Measurements from ENCODE around the gene POU2AF3. TPM values are rescaled to one million over a fixed set of nuclear protein-coding genes. Genes with fewer than 3 reads are reported as not detected.

POU2AF3 gene
- total RNA-seq, 1 experiment from 2014 or later: not detected

DNA sequence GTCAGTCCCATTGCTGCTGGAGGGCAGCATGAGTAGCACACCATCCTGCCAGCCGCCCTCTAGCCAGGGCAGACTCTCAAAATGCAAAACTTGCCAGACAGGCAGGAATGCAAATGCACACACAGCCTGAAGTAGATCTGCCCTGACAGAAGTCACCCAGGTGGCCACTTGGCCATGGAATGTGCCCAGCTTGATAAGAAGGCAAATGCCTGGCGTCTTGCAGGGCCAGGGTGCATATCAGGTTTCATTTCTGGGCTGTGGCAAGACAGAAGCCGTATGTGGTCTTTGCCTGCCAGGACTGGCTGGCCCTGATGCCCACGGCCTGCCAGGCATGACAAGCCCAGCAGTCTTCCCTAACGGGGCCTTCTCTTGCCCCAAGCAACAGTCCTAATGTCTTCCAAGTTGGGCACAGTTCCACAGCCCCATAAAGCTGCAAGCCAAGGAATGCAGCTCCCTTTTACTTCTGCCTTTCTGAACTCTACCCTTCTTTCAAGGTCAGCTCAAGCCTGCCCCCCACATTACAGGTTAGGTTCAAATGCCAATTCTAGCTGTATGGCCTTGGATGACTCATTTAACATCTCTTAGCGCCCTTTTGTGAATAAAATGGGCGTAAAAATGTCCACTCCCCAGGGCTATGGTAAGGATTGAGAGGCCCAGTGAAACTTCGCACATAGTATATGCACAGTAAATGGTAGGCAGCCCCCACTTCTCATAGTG, 29.7 kb downstream of the POU2AF3 start:
- peak; percentile 82 for DNase-seq (ENCODE audit: low read depth)

DNA sequence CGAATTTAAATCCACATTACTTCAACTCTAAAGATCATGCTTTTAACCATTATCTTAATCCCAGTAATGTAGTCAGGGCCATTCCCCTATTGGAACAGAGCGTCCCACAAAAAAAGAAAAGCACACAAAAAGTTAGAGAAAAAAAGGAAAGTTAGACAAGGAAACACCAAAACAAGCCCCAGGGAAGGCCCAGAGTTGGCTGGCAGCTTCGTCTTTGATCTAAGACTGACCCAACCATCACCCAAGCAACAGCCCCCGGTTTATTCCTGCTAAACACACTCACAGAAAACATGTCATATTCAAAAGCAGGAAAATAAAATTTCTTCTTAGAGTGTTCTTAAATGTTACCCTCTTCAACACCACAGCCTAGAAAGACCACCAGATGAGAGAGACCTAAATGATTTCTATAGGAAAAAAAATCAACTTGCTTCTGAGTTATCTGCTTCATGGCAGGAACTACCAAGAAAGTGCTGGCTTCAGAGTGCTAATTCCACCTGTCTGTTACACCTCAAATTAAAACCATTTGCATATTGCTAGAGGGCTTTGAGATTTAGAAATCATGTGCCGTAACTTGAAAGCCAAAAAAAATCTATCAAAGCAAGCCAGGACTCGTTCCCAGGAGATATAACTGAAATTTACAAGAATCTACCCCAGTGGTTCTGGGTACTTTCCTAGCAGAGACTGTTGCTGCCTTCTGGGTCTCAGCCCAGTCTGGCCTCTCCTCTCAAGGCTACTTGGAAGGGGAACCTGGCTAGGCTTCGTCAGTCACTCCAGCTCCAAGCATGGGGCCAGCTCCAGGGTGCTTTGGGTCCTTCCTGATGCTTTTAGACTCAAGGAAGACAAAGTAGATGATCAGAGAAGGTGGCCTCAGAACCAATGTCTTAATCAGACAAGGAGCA, 31.2 kb downstream of the POU2AF3 start:
- no peak for DNase-seq (ENCODE audit: low read depth)

DNA sequence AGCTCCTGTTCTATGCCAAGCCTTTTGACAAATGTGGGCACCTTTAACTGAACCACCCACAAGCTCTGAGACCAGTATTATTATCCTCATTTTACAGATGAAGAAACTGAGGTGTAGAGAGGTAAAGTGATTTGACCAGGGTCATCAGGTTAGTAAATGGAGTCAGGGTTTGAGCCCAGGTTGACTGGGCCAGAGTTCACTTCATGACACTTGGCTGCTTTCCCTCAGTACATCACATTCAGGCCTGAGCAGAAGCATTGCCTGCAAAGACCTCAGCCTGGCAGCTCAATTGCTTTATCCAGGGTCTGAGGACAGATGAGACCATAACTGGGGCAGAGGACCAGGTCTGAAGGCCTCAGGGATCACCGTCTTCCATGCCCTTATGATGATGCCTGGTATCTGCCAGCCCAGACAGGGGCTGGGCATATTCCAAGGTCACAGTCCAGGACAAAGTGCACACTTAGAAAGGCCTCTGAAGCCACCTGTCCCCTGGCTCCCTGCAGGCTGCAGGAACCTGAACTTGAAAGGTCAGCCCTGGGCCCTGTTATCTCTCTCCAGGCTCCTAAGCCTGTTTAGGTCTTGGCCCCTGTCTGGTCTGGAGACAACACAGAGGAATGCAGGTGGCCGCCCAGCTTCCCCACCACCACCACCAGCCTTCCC, 32.0 kb downstream of the POU2AF3 start:
- no peak for DNase-seq (ENCODE audit: low read depth)

- DNase-seq (ENCODE audit: low read depth): peak; percentile 57
Observed at GRCh38 chr11:111331711-111332479, 33.5 kb downstream of the POU2AF3 start.

DNA sequence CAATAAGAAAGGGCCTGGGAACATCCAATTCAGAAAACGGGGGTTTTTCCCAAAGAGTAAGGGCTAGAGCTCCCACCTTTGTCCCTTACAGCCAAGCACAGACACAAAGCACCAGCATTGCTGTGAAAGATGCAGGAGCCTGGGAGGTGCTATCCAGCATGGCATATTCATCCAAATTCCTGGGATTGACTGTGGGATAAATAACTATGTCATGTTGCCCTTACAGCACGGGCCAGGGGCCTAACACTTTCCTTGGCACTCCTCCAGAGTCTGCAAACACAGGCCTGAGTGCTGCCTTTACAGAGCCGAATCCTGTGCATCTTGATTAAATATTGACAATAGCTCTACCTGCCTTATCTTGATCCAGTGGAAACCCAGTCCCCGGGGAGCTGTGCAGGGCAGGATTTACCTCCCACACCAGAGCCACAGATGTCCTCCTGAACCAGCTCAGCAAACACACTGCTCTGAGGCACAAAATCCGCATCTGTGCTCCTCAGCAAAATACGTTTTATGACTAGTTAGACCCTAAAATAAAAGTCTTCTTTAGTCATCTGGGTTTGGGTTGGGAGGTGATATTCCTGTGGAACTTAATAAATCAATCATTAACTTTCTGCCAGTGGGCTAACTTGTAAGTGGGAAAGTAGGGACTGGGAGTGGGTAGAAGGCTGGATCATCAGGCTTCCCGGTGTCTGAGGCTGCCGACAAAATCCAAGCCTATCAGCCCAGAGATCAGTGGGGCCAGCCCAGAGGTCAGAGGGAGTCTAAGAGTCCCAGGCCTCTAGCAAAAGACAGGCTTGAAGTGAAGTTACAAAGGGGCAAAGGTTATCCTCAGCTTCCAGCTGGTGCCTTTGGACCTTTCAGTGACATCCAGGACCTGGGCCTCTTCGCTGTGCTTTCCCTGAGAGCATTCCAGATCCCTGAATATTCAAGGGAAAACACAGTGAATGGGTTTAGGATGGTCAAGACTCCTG, 36.5 kb downstream of the POU2AF3 start:
- no peak for DNase-seq (ENCODE audit: low read depth)

GRCh38 chr11:111335549-111335948, 37.2 kb downstream of the POU2AF3 start:
- peak; percentile 61 for DNase-seq (ENCODE audit: low read depth)

GRCh38 chr11:111336062-111336461, 37.7 kb downstream of the POU2AF3 start:
- no peak for DNase-seq (ENCODE audit: low read depth)

DNA sequence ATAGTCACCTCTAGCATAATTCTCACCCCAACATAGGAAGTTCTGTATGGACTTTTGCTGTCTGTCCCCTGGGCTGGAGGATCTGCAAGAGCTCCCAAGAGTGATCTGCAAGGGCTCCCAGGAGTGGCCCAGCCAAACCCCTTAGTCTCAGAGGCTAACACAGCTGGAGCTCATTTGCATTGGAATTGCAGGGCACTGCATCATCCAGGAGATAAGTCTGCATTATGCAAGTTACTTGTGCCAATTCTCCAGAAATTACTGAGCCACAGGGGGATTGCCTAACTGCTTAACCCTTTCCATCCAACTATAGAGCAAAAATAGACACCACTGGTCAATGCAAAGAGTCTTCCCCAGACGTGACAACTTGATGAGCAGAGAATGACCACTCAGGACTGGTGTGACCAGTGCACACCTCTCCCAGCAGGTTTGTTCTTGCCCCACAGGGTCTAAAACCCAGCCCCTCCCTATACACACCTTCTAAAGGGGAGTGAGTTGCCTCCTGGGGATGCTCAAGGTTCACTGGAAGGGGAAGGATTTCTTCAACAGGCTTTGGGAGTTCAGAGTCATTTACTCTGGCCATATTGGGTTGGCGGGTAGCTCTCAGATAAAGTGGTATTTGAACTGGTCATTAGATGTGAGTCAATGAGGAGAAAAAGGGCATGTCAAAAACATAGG, 38.4 kb downstream of the POU2AF3 start:
- no peak for DNase-seq (ENCODE audit: low read depth)

DNA sequence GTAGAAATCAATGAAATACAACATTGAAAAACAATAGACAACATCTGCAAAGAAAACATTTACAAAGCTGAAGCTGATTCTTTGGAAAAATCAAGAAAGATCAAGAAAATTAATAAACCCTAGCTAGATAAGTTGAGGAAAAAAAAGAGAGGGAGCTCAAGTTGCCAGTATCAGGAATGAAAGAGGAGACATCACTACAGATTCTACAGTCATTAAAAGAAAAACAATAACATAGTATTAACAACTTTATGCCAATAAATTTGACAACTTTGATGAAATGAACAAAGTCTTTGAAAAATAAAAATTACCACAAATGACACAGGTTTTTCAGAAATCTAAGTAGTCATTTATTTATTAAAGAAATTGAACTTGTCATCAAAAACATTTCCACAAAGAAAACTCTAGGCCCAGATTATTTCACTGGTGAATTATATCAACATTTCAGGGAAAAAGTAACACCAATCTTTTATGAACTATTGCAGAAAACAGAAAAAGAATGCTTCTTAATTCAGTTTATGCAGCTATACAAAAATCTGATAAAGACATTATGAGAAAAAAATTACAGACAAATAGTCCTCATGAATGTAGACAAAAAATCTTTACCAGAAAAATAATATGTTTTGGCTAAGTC, 41.5 kb downstream of the POU2AF3 start:
- DNase-seq (ENCODE audit: low read depth): no peak

- no peak for DNase-seq (ENCODE audit: low read depth)
Observed at GRCh38 chr11:111342329-111342728, 44.0 kb downstream of the POU2AF3 start.

GRCh38 chr11:111344032-111344431, 45.7 kb downstream of the POU2AF3 start:
- peak; percentile 65 for DNase-seq (ENCODE audit: low read depth)

DNA sequence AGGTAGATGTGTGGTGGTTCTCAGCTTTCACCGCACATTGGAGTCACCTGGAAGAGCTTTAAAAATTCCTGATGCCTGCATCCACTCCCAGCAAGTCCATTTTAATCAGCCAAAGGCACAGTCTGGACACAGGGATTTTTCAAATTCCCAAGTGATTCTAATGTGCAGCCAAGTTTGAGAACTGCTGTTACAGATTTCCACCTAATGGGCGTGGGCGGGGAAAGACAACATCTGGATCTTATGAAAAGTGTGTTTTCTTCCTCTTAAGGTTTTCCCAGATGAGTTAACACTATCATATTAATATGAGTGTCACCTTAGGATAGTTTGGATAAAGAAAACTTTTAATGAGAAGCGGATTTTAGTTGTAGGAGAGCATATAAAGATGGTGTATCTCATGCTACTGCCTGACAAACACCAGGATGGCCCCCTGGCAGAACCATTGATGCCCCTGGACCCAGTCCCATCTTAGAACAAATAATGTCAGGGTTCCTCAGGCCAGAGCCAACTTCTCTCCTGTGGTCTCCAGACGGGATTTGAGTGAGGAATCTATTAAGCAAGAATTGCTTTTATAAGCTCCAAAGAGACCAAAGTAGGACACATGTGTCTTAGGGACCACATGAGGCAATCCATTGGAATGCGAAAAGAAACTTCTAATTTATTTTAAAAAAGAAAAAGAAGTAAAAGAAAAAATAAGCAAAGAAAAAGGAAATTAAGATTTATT, 48.8 kb downstream of the POU2AF3 start:
- DNase-seq (ENCODE audit: low read depth): no peak

GRCh38 chr11:111347723-111348115, 49.4 kb downstream of the POU2AF3 start:
- DNase-seq (ENCODE audit: low read depth): peak; percentile 68

- DNase-seq (ENCODE audit: low read depth): no peak
Observed at GRCh38 chr11:111348147-111348546, 49.8 kb downstream of the POU2AF3 start.

DNA sequence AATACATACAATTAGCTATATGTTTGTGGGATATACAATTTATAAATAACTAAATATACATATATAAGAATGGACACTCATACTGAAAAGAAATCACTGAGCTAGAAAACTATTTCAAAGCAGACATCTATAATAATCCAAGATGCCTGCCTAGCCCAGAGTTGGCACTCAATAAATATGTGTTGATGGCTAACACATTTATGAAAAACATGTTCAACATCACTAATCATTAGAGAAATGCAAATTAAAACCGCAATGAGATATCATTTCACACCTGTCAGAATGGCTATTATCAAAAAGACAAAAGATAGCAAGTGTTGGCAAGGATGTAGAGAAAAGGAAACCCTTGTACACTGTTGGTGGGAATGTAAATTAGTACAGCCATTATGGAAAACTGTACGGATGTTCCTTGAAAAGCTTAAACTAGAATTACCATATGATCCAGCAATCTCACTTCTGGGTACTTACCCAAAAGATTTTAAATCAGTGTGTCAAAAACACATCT, 50.9 kb downstream of the POU2AF3 start:
- no peak for DNase-seq (ENCODE audit: low read depth)

DNA sequence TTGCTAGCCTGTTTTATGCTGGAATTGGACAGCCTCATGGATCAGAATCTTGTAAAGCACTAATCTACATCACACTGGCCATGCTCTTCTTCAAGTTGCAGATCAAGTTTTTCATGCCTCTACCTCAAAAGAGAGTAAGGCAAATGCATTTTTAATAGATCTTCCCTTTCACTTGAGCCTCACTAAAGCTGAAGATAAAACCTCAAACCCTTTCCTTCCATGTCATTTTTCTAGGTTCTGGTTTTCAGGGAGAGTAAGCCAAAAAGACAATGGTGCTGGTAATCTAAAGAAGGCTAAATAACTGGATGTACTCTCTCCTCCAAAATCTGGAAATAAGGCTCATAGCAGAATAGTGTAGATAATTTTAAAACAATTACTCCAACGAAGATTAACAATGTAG, 52.5 kb downstream of the POU2AF3 start:
- no peak for DNase-seq (ENCODE audit: low read depth)

GRCh38 chr11:111351374-111352055, 53.2 kb downstream of the POU2AF3 start:
- DNase-seq (ENCODE audit: low read depth): no peak

- no peak for DNase-seq (ENCODE audit: low read depth)
Observed at GRCh38 chr11:111352231-111352746, 53.9 kb downstream of the POU2AF3 start.

All from M059J (cell line).